Measurements from ENCODE around the gene RPS6KA2.

Gene RPS6KA2

DNA sequence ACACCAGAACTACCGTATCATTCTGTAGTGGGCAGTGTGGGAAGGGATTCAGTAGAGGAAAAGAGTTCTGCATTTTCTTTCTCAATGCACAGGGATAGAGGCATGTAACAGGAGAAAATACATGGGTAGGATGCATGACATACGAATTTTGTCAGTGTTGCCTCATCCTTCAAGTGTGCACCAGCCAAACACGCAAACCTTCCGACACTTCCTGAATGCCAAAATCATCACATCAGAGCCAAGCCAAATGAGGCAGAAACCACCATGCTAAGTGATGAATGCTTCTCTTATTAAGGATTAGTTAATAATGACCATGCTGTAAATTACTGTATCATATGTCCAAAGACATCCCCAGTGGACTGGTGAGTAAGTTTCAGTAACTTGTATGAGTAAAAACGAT lies 67.8 kb downstream of the RPS6KA2 start:
- no peak for DNase-seq
- peaks cover 6% of the 10 kb centered on the region; the same call in 1 of the 2 replicates for H3K4me1 ChIP-seq (ENCODE audit: insufficient read depth, low read length)

GRCh38 chr6:166558156-166559005 lies 68.7 kb downstream of the RPS6KA2 start:
- H3K36me3 ChIP-seq (ENCODE audit: insufficient read depth, low read length) = no peaks in the 10 kb centered on the region
- peaks cover 6% of the 10 kb centered on the region; the same call in 1 of the 2 replicates for H3K4me1 ChIP-seq (ENCODE audit: insufficient read depth, low read length)

More for the DNA sequence above, 67.8 kb downstream of the RPS6KA2 start:
- no peak overlapping the region for H3K9ac ChIP-seq (ENCODE audit: low read depth, low read length)
- H2AFZ ChIP-seq (ENCODE audit: low read depth, low read length) = no peak overlapping the region
- no peak overlapping the region for H3K27ac ChIP-seq (ENCODE audit: low read length)
- no peak overlapping the region for H3K4me2 ChIP-seq (ENCODE audit: insufficient read depth, low read length)
- H3K4me3 ChIP-seq (ENCODE audit: low read depth in 1 of 2, low read length in 2 of 2) = no peak overlapping the region
- peaks cover 3% of the 10 kb centered on the region for H3K9me3 ChIP-seq (ENCODE audit: insufficient read depth, low read length, severe bottlenecking)
- ATAC-seq (ENCODE audit: insufficient read depth, low read depth) = no peak
- H3K27me3 ChIP-seq (ENCODE audit: insufficient read depth, low read length, poor library complexity) = no peaks in the 10 kb centered on the region
- no peaks in the 10 kb centered on the region for H3K79me2 ChIP-seq (ENCODE audit: insufficient read depth, low read length)
- no peaks in the 10 kb centered on the region for H4K20me1 ChIP-seq (ENCODE audit: insufficient read depth, low read length)
- no peaks in the 10 kb centered on the region for H3K36me3 ChIP-seq (ENCODE audit: insufficient read depth, low read length)
- TF ChIP-seq, protein P1, sequence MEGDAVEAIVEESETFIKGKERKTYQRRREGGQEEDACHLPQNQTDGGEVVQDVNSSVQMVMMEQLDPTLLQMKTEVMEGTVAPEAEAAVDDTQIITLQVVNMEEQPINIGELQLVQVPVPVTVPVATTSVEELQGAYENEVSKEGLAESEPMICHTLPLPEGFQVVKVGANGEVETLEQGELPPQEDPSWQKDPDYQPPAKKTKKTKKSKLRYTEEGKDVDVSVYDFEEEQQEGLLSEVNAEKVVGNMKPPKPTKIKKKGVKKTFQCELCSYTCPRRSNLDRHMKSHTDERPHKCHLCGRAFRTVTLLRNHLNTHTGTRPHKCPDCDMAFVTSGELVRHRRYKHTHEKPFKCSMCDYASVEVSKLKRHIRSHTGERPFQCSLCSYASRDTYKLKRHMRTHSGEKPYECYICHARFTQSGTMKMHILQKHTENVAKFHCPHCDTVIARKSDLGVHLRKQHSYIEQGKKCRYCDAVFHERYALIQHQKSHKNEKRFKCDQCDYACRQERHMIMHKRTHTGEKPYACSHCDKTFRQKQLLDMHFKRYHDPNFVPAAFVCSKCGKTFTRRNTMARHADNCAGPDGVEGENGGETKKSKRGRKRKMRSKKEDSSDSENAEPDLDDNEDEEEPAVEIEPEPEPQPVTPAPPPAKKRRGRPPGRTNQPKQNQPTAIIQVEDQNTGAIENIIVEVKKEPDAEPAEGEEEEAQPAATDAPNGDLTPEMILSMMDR (IDR thresholded peaks at IDR 0.05; ENCODE audit: borderline replicate concordance, extremely low read depth, low read length, poor library complexity, severe bottlenecking) = no peak
- no peak for TF ChIP-seq EZH2 (IDR thresholded peaks at IDR 0.05; ENCODE audit: borderline replicate concordance, low read depth, low read length, severe bottlenecking)

GRCh38 chr6:166556863-166557322 lies 70.2 kb downstream of the RPS6KA2 start:
- no peak overlapping the region for H2AFZ ChIP-seq (ENCODE audit: low read depth, low read length)
- no peak overlapping the region for H3K27ac ChIP-seq (ENCODE audit: low read length)
- H3K27me3 ChIP-seq (ENCODE audit: insufficient read depth, low read length, poor library complexity) = no peaks in the 10 kb centered on the region
- DNase-seq (peak; percentile 27), ATAC-seq (ENCODE audit: insufficient read depth, low read depth) (peak; percentile 82)
- peaks cover 3% of the 10 kb centered on the region for H3K9me3 ChIP-seq (ENCODE audit: insufficient read depth, low read length, severe bottlenecking)
- H3K4me1 ChIP-seq (ENCODE audit: insufficient read depth, low read length) = peaks cover 6% of the 10 kb centered on the region; the same call in 1 of the 2 replicates
- H3K4me3 ChIP-seq (ENCODE audit: low read depth in 1 of 2, low read length in 2 of 2) = no peak overlapping the region
- TF ChIP-seq, protein P1 (IDR thresholded peaks at IDR 0.05; ENCODE audit: borderline replicate concordance, extremely low read depth, low read length, poor library complexity, severe bottlenecking) = no peak
- no peak for TF ChIP-seq EZH2 (IDR thresholded peaks at IDR 0.05; ENCODE audit: borderline replicate concordance, low read depth, low read length, severe bottlenecking)
- H3K4me2 ChIP-seq (ENCODE audit: insufficient read depth, low read length) = no peak overlapping the region
- no peaks in the 10 kb centered on the region for H4K20me1 ChIP-seq (ENCODE audit: insufficient read depth, low read length)
- no peak overlapping the region for H3K9ac ChIP-seq (ENCODE audit: low read depth, low read length)
- H3K79me2 ChIP-seq (ENCODE audit: insufficient read depth, low read length) = no peaks in the 10 kb centered on the region
- no peaks in the 10 kb centered on the region for H3K36me3 ChIP-seq (ENCODE audit: insufficient read depth, low read length)

More at GRCh38 chr6:166558156-166559005, 68.7 kb downstream of the RPS6KA2 start:
- Histone ChIP-seq H3K4me3 (ENCODE audit: low read depth in 1 of 2, low read length in 2 of 2) (no peak overlapping the region), H2AFZ (ENCODE audit: low read depth, low read length) (no peak overlapping the region), H3K79me2 (ENCODE audit: insufficient read depth, low read length) (no peaks in the 10 kb centered on the region), H3K4me2 (ENCODE audit: insufficient read depth, low read length) (no peak overlapping the region), H3K9me3 (ENCODE audit: insufficient read depth, low read length, severe bottlenecking) (peaks cover 3% of the 10 kb centered on the region), H3K27me3 (ENCODE audit: insufficient read depth, low read length, poor library complexity) (no peaks in the 10 kb centered on the region), H4K20me1 (ENCODE audit: insufficient read depth, low read length) (no peaks in the 10 kb centered on the region), H3K27ac (ENCODE audit: low read length) (no peak overlapping the region), H3K9ac (ENCODE audit: low read depth, low read length) (no peak overlapping the region)
- ATAC-seq (ENCODE audit: insufficient read depth, low read depth) (no peak), DNase-seq (no peak)
- TF ChIP-seq, protein P1 (IDR thresholded peaks at IDR 0.05; ENCODE audit: borderline replicate concordance, extremely low read depth, low read length, poor library complexity, severe bottlenecking) = no peak
- no peak for TF ChIP-seq EZH2 (IDR thresholded peaks at IDR 0.05; ENCODE audit: borderline replicate concordance, low read depth, low read length, severe bottlenecking)
